ENCODE data around the gene MED7. TPM values are rescaled to one million over a fixed set of nuclear protein-coding genes. Genes with fewer than 3 reads are reported as not detected.

MED7 gene
- total RNA-seq, 1 experiment from 2014 or later: 22.9 TPM

DNA sequence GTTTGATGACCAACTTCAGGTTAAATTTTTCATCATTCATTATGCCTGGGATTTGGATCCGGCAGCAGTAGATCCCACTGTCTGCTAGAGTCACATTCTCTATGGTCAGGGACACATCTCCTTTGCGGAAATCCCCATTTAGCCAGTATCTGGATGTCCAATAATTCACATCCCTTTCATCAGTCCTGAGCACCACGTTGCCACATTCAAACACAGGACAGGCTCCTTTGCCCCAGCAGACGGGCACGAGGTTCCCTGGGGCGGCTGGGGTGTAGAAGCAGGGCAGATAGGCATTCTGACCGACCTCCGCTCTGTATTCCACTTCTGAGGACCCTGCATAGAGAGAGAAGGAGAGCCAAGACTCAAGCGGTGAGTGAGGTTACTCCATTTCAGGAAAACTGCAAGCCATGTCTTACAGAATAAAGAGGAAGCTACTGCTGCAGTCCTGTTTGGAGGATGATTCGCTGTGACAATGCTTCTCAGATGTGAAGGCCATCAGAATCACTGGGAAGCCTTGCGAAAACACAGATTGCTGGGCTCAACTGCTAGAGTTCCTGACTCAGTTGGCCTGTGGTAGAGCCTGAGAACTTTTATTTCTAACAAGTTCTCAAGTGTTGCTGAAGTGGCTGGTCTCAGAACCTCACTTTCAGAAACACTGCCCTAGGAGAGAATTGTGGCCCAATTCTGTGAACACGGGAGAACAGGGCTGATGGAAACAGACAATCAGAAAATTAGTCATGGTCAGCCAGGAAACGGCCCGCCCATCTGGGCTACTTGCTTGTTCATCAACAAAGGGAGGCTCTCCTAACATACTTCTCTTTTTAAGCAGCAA lies 35.8 kb downstream of the MED7 start:
- peak; percentile 44 for DNase-seq (ENCODE audit: low read depth)

DNA sequence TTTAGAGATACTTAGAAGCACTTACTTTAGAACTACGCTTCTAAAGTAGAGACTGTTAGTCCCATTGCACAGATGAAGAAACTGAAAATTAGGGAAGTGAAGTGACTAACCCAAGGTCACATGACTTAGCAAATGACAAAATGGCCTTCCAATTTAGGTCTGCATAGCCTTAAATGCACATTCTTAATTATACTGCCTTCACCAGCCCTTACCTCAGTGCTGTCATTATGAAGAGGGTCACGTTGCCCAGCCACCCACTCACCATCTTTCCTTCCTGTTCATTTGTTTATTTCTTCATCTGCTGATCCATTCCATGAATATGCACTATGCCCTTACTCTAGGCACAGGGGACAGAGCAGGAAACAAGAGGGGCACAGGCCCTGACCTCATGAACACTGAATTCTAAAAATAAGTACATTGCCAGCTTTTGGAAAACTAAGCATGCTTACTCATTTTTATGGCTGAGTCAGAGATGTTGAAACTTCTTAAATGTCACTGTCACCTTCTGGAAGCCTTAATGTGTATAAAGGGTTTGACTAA lies 42.5 kb downstream of the MED7 start:
- peak; percentile 13 for DNase-seq (ENCODE audit: low read depth)

DNA sequence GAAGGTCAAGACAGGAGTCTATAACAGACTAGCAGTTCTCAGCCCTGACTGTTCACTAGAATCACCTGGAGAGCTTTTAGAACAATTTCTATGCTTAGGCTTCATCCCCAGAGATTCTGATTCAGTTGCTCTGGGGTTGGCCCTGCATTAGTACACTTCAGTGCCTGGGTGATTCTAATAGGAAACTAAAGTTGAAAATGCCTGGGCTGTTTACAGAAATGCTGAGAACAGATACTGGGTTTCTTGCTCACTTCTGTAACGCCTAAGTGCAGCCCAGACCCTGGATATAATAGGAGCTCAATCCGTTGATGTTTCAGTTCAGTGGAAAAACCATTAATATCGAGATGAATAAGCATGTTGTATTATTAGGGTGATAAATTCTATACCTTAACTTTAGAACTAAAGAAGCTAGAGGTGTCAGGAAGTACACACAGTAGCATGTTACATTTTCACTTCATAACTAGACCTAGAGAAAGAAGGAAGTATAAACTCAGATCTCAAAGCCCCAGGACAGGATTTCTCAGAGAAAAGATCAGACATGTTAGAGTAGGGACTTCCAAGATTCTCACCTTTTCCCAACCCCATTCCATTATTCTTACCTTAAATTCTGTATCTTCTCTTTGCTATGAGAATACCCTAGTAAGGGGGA lies 54.2 kb downstream of the MED7 start:
- no peak for DNase-seq (ENCODE audit: low read depth)

Other genes starting within 250 kb of the MED7 start
- not detected in 2 replicates for gene TIMD4, start 179.6 kb downstream of the MED7 start, total RNA-seq (2014; rRNA removed; shearing (Covaris generic))
- gene HAVCR1, start 83.7 kb downstream of the MED7 start, total RNA-seq (2014; rRNA removed; shearing (Covaris generic)): not detected in 2 replicates
- 0.12 and 0.97 TPM in 2 replicates for gene HAVCR2, start 33.8 kb downstream of the MED7 start, total RNA-seq (2014; rRNA removed; shearing (Covaris generic))
- not detected in 2 replicates for gene GARIN3, start 23.4 kb upstream of the MED7 start, total RNA-seq (2014; rRNA removed; shearing (Covaris generic))
- not detected in 2 replicates for gene ITK, start 38.0 kb upstream of the MED7 start, total RNA-seq (2014; rRNA removed; shearing (Covaris generic))
- gene CYFIP2, start 123.3 kb upstream of the MED7 start, total RNA-seq (2014; rRNA removed; shearing (Covaris generic)): 7.6 and 8.5 TPM in 2 replicates